PC-3 (cell line): Measurements from ENCODE around the gene TMED7.

Source experiments
- CTCF ChIP-seq: fragments of 300-600 bp; sonication (generic); conservative IDR thresholded peaks from 2 replicates; pipeline ENCODE4 v1.5.1; 2017; ENCODE audit warnings: antibody characterized with exemption, low read depth, mild to moderate bottlenecking, low read length
- EZH2 ChIP-seq: fragments of 300-600 bp; sonication (generic); IDR thresholded peaks from one replicate; pipeline ENCODE4 v1.6.1; 2017; ENCODE audit warnings: antibody characterized with exemption, mild to moderate bottlenecking, low read length; ENCODE audit not compliant: unreplicated experiment
- EZH2phosphoT487 ChIP-seq: fragments of 300-600 bp; sonication (generic); IDR thresholded peaks from 2 replicates; pipeline ENCODE4 v1.6.1; 2018; ENCODE audit warnings: mild to moderate bottlenecking, antibody characterized with exemption, low read length, borderline replicate concordance

GRCh38 chr5:115577741-115578140 is 48.1 kb downstream of the TMED7 start:
- TF ChIP-seq CTCF (no peak), EZH2phosphoT487 (no peak), EZH2 (no peak)
